ENCODE data around the gene DISP3.

Gene DISP3

GRCh38 chr1:11543392-11543791 lies 64.4 kb downstream of the DISP3 start:
- no peak for DNase-seq (ENCODE audit: low spot score)

- no peak for DNase-seq (ENCODE audit: low spot score)
Measured at GRCh38 chr1:11543796-11544195, 64.8 kb downstream of the DISP3 start.

- DNase-seq (ENCODE audit: low spot score), result no peak
Measured at GRCh38 chr1:11546456-11546855, 67.5 kb downstream of the DISP3 start.

GRCh38 chr1:11550664-11551283 lies 71.8 kb downstream of the DISP3 start:
- DNase-seq (ENCODE audit: low spot score), result peak; percentile 94

GRCh38 chr1:11558276-11558675 lies 79.3 kb downstream of the DISP3 start:
- no peak for DNase-seq (ENCODE audit: low spot score)

- DNase-seq (ENCODE audit: low spot score), result no peak
Measured at GRCh38 chr1:11558871-11559590, 80.1 kb downstream of the DISP3 start.

GRCh38 chr1:11559591-11559970 lies 80.6 kb downstream of the DISP3 start:
- no peak for DNase-seq (ENCODE audit: low spot score)

GRCh38 chr1:11560061-11560460 lies 81.1 kb downstream of the DISP3 start:
- DNase-seq (ENCODE audit: low spot score), result no peak

- DNase-seq (ENCODE audit: low spot score), result no peak
Measured at GRCh38 chr1:11561740-11562139, 82.8 kb downstream of the DISP3 start.

GRCh38 chr1:11562664-11563063 lies 83.7 kb downstream of the DISP3 start:
- DNase-seq (ENCODE audit: low spot score), result no peak

GRCh38 chr1:11563560-11564069 lies 84.7 kb downstream of the DISP3 start:
- DNase-seq (ENCODE audit: low spot score), result peak; percentile 49

GRCh38 chr1:11564237-11564636 lies 85.3 kb downstream of the DISP3 start:
- no peak for DNase-seq (ENCODE audit: low spot score)

GRCh38 chr1:11566042-11566850 lies 87.3 kb downstream of the DISP3 start:
- no peak for DNase-seq (ENCODE audit: low spot score)

- DNase-seq (ENCODE audit: low spot score), result no peak
Measured at GRCh38 chr1:11567244-11568065, 88.5 kb downstream of the DISP3 start.

GRCh38 chr1:11568687-11569086 lies 89.7 kb downstream of the DISP3 start:
- no peak for DNase-seq (ENCODE audit: low spot score)

GRCh38 chr1:11569551-11569950 lies 90.6 kb downstream of the DISP3 start:
- DNase-seq (ENCODE audit: low spot score), result no peak

GRCh38 chr1:11569954-11570353 lies 91.0 kb downstream of the DISP3 start:
- DNase-seq (ENCODE audit: low spot score), result no peak

GRCh38 chr1:11570821-11571380 lies 91.9 kb downstream of the DISP3 start:
- DNase-seq (ENCODE audit: low spot score), result no peak

- DNase-seq (ENCODE audit: low spot score), result peak; percentile 73
Measured at GRCh38 chr1:11571906-11572616, 93.1 kb downstream of the DISP3 start.

- DNase-seq (ENCODE audit: low spot score), result no peak
Measured at GRCh38 chr1:11573116-11573692, 94.2 kb downstream of the DISP3 start.

- no peak for DNase-seq (ENCODE audit: low spot score)
Measured at GRCh38 chr1:11575553-11575952, 96.6 kb downstream of the DISP3 start.

Data from iPS-NIHi11 (cell line).